ENCODE measurements around the gene VTN. TPM values are rescaled to one million over a fixed set of nuclear protein-coding genes. Genes with fewer than 3 reads are reported as not detected.

VTN gene
- total and polyA plus RNA-seq, 2 donors (not counting 1 experiment from before 2014, with no cell fraction given): 0.17 to 3.5 TPM

GRCh38 chr17:28347261-28347891, 22.7 kb downstream of the VTN start:
- Histone ChIP-seq H3K27me3 (ENCODE audit: control insufficient read depth, insufficient read depth, low read length) (no peaks in the 10 kb centered on the region), H3K4me2 (ENCODE audit: extremely low read depth, insufficient read depth, low read length) (peak overlapping the region; percentile 26), H4K20me1 (ENCODE audit: control insufficient read depth, extremely low read depth, insufficient read depth, low read length) (no peaks in the 10 kb centered on the region), H3K4me3 (replicated peaks in 1 of 4; ENCODE audit: control extremely low read depth in 1 of 4, insufficient read depth in 1 of 4, low read depth in 3 of 4, low read length in 4 of 4) (no peak overlapping the region), H3K79me2 (ENCODE audit: control insufficient read depth, insufficient read depth, low read length) (no peaks in the 10 kb centered on the region), H2AFZ (ENCODE audit: low read length) (no peak overlapping the region), H3K27ac (ENCODE audit: insufficient read depth, low read length) (peak overlapping the region; percentile 72), H3K4me1 (ENCODE audit: control insufficient read depth, extremely low read depth, insufficient read depth, low read length) (peaks cover 17% of the 10 kb centered on the region), H3K36me3 (ENCODE audit: control insufficient read depth, insufficient read depth, low read length) (peaks cover 44% of the 10 kb centered on the region), H3K9ac (ENCODE audit: insufficient read depth, low read length) (no peak overlapping the region), H3K9me3 (ENCODE audit: control insufficient read depth, insufficient read depth, low read depth, low read length) (no peaks in the 10 kb centered on the region)
- TF ChIP-seq CTCF (conservative IDR thresholded peaks at IDR 0.05 in 1 of 2, IDR thresholded peaks at IDR 0.05 in 1 of 2; ENCODE audit: low read depth in 1 of 2, low read length in 2 of 2) (no peak), EZH2 (IDR thresholded peaks at IDR 0.05; ENCODE audit: low read length, missing control alignments) (no peak)
- peak; percentile 85 to 97 for DNase-seq (ENCODE audit: low read depth in 2 of 2)

GRCh38 chr17:28346746-28347246, 23.3 kb downstream of the VTN start:
- no peak overlapping the region for H2AFZ ChIP-seq (ENCODE audit: low read length)
- H3K9me3 ChIP-seq (ENCODE audit: control insufficient read depth, insufficient read depth, low read depth, low read length): no peaks in the 10 kb centered on the region
- peak overlapping the region; percentile 47 for H3K27ac ChIP-seq (ENCODE audit: insufficient read depth, low read length)
- no peak overlapping the region for H3K9ac ChIP-seq (ENCODE audit: insufficient read depth, low read length)
- no peaks in the 10 kb centered on the region for H3K27me3 ChIP-seq (ENCODE audit: control insufficient read depth, insufficient read depth, low read length)
- peak in 1 of 2 donors; percentile 80 for DNase-seq (ENCODE audit: low read depth in 2 of 2)
- no peaks in the 10 kb centered on the region for H4K20me1 ChIP-seq (ENCODE audit: control insufficient read depth, extremely low read depth, insufficient read depth, low read length)
- peaks cover 17% of the 10 kb centered on the region for H3K4me1 ChIP-seq (ENCODE audit: control insufficient read depth, extremely low read depth, insufficient read depth, low read length)
- peaks cover 47% of the 10 kb centered on the region for H3K36me3 ChIP-seq (ENCODE audit: control insufficient read depth, insufficient read depth, low read length)
- peak; percentile 34 to 60 for TF ChIP-seq CTCF (conservative IDR thresholded peaks at IDR 0.05 in 1 of 2, IDR thresholded peaks at IDR 0.05 in 1 of 2; ENCODE audit: low read depth in 1 of 2, low read length in 2 of 2)
- no peak for TF ChIP-seq EZH2 (IDR thresholded peaks at IDR 0.05; ENCODE audit: low read length, missing control alignments)
- peak overlapping the region; percentile 17 for H3K4me2 ChIP-seq (ENCODE audit: extremely low read depth, insufficient read depth, low read length)
- H3K79me2 ChIP-seq (ENCODE audit: control insufficient read depth, insufficient read depth, low read length): no peaks in the 10 kb centered on the region
- H3K4me3 ChIP-seq (replicated peaks in 1 of 4; ENCODE audit: control extremely low read depth in 1 of 4, insufficient read depth in 1 of 4, low read depth in 3 of 4, low read length in 4 of 4): no peak overlapping the region

- H3K4me2 ChIP-seq (ENCODE audit: extremely low read depth, insufficient read depth, low read length): no peak overlapping the region
- peak in 1 of 2 donors; percentile 72 for DNase-seq (ENCODE audit: low read depth in 2 of 2)
- H3K36me3 ChIP-seq (ENCODE audit: control insufficient read depth, insufficient read depth, low read length): peaks cover 45% of the 10 kb centered on the region
Measured at GRCh38 chr17:28346199-28346580, 23.9 kb downstream of the VTN start.

More at GRCh38 chr17:28346199-28346580, 23.9 kb downstream of the VTN start:
- H3K4me1 ChIP-seq (ENCODE audit: control insufficient read depth, extremely low read depth, insufficient read depth, low read length): peaks cover 17% of the 10 kb centered on the region
- peak overlapping the region; percentile 47 for H3K27ac ChIP-seq (ENCODE audit: insufficient read depth, low read length)
- no peaks in the 10 kb centered on the region for H3K27me3 ChIP-seq (ENCODE audit: control insufficient read depth, insufficient read depth, low read length)
- H3K4me3 ChIP-seq (replicated peaks in 1 of 4; ENCODE audit: control extremely low read depth in 1 of 4, insufficient read depth in 1 of 4, low read depth in 3 of 4, low read length in 4 of 4): no peak overlapping the region
- no peaks in the 10 kb centered on the region for H3K79me2 ChIP-seq (ENCODE audit: control insufficient read depth, insufficient read depth, low read length)
- no peak overlapping the region for H3K9ac ChIP-seq (ENCODE audit: insufficient read depth, low read length)
- H2AFZ ChIP-seq (ENCODE audit: low read length): no peak overlapping the region
- no peaks in the 10 kb centered on the region for H3K9me3 ChIP-seq (ENCODE audit: control insufficient read depth, insufficient read depth, low read depth, low read length)
- TF ChIP-seq EZH2 (IDR thresholded peaks at IDR 0.05; ENCODE audit: low read length, missing control alignments) (no peak), CTCF (conservative IDR thresholded peaks at IDR 0.05 in 1 of 2, IDR thresholded peaks at IDR 0.05 in 1 of 2; ENCODE audit: low read depth in 1 of 2, low read length in 2 of 2) (no peak)
- H4K20me1 ChIP-seq (ENCODE audit: control insufficient read depth, extremely low read depth, insufficient read depth, low read length): no peaks in the 10 kb centered on the region

Measured in fibroblast of lung (primary cell).